ENCODE results near the gene PDE1A. TPM values are rescaled to one million over a fixed set of nuclear protein-coding genes. Genes with fewer than 3 reads are reported as not detected.

PDE1A gene
- total RNA-seq, 2 donors from 2014 or later, result 4.1 to 6.0 TPM

DNA sequence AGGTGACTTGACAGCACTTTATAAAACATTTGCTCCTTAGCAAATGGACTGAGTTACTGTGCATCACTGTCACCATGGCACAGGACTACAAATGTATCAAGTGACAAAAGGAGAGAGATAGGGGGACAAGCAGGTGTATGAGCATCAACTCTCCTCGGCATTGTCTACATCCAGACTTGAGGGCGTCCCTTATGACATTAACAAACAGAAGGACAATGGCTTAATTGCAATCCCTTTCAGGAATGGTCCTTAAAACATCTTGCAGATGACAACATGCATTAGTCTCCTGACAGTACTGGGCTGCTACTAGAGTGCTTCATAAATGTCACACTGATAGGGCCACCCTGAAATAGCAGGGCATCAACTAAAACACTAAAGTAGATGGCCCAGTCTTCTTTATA lies 198.8 kb downstream of the PDE1A start:
- intact Hi-C loops (cut with DNase I), result no loop called here
- Histone ChIP-seq H3K9me3 (no peaks in the 10 kb centered on the region), H3K4me1 (replicated peaks) (no peaks in the 10 kb centered on the region), H3K36me3 (no peaks in the 10 kb centered on the region), H3K27ac (no peak overlapping the region), H3K27me3 (replicated peaks; ENCODE audit: insufficient read depth) (no peaks in the 10 kb centered on the region), H3K4me3 (no peak overlapping the region)
- TF ChIP-seq, protein P1, sequence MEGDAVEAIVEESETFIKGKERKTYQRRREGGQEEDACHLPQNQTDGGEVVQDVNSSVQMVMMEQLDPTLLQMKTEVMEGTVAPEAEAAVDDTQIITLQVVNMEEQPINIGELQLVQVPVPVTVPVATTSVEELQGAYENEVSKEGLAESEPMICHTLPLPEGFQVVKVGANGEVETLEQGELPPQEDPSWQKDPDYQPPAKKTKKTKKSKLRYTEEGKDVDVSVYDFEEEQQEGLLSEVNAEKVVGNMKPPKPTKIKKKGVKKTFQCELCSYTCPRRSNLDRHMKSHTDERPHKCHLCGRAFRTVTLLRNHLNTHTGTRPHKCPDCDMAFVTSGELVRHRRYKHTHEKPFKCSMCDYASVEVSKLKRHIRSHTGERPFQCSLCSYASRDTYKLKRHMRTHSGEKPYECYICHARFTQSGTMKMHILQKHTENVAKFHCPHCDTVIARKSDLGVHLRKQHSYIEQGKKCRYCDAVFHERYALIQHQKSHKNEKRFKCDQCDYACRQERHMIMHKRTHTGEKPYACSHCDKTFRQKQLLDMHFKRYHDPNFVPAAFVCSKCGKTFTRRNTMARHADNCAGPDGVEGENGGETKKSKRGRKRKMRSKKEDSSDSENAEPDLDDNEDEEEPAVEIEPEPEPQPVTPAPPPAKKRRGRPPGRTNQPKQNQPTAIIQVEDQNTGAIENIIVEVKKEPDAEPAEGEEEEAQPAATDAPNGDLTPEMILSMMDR (IDR thresholded peaks at IDR 0.05), result no peak
- no peak for TF ChIP-seq POLR2AphosphoS5 (IDR thresholded peaks at IDR 0.05)
- no peak for TF ChIP-seq POLR2A (IDR thresholded peaks at IDR 0.05)
- 48% methylated on average over 2 of the region's 2 CpGs for WGBS
- DNase-seq (ENCODE audit: low spot score), result no peak

- intact Hi-C loops (cut with DNase I), result no loop called here
- Histone ChIP-seq H3K9me3 (no peaks in the 10 kb centered on the region), H3K27me3 (replicated peaks; ENCODE audit: insufficient read depth) (no peaks in the 10 kb centered on the region), H3K4me3 (no peak overlapping the region), H3K27ac (no peak overlapping the region), H3K4me1 (replicated peaks) (no peaks in the 10 kb centered on the region), H3K36me3 (no peaks in the 10 kb centered on the region)
- no peak for DNase-seq (ENCODE audit: low spot score)
- 88% methylated on average over 4 of the region's 4 CpGs for WGBS
- TF ChIP-seq, protein P1 (IDR thresholded peaks at IDR 0.05), result no peak
- TF ChIP-seq POLR2AphosphoS5 (IDR thresholded peaks at IDR 0.05) (no peak), POLR2A (IDR thresholded peaks at IDR 0.05) (no peak)
These were observed 200.0 kb downstream of the PDE1A start for GRCh38 chr2:182226807-182227206.

- no peak for DNase-seq (ENCODE audit: low spot score)
- TF ChIP-seq POLR2A (IDR thresholded peaks at IDR 0.05) (no peak), POLR2AphosphoS5 (IDR thresholded peaks at IDR 0.05) (no peak)
- TF ChIP-seq, protein P1 (IDR thresholded peaks at IDR 0.05), result no peak
- Histone ChIP-seq H3K27ac (no peak overlapping the region), H3K4me3 (no peak overlapping the region), H3K27me3 (replicated peaks; ENCODE audit: insufficient read depth) (no peaks in the 10 kb centered on the region), H3K36me3 (no peaks in the 10 kb centered on the region), H3K9me3 (no peaks in the 10 kb centered on the region), H3K4me1 (replicated peaks) (no peaks in the 10 kb centered on the region)
- WGBS, result 95% methylated on average over 3 of the region's 3 CpGs
- intact Hi-C loops (cut with DNase I), result no loop called here
These were observed 202.2 kb downstream of the PDE1A start for GRCh38 chr2:182224669-182225068.

GRCh38 chr2:182220998-182221397 lies 205.8 kb downstream of the PDE1A start:
- no peak for TF ChIP-seq POLR2AphosphoS5 (IDR thresholded peaks at IDR 0.05)
- TF ChIP-seq, protein P1 (IDR thresholded peaks at IDR 0.05), result no peak
- no peak for TF ChIP-seq POLR2A (IDR thresholded peaks at IDR 0.05)
- H3K9me3 ChIP-seq, result no peaks in the 10 kb centered on the region
- H3K4me1 ChIP-seq (replicated peaks), result no peaks in the 10 kb centered on the region
- WGBS, result 74% methylated on average over 3 of the region's 3 CpGs
- no peak for DNase-seq (ENCODE audit: low spot score)
- H3K4me3 ChIP-seq, result no peak overlapping the region
- no peak overlapping the region for H3K27ac ChIP-seq
- no peaks in the 10 kb centered on the region for H3K36me3 ChIP-seq
- no peaks in the 10 kb centered on the region for H3K27me3 ChIP-seq (replicated peaks; ENCODE audit: insufficient read depth)
- intact Hi-C loops (cut with DNase I), result no loop called here

DNA sequence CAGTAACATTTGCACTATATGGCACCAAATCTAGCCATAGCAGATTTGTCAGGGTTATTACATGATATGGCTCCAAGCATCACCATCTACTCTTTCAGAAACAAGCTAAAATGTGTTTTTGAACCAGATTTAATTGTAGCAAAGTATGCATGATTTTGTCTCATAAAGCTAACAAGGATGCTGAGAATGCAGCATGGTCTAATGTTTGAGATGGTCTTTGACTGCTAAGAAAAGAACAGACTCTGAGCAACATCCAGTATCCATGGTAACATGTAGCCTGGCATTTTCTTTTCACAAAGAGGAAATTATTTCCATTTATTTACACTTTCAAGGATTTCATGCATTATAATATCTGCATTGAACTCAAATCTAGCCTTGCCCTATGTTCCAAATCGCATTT lies 206.5 kb downstream of the PDE1A start:
- no peak for DNase-seq (ENCODE audit: low spot score)
- no peaks in the 10 kb centered on the region for H3K9me3 ChIP-seq
- WGBS, result 92% methylated on average over 1 of the region's 1 CpG
- no peak overlapping the region for H3K4me3 ChIP-seq
- H3K27me3 ChIP-seq (replicated peaks; ENCODE audit: insufficient read depth), result no peaks in the 10 kb centered on the region
- no peak overlapping the region for H3K27ac ChIP-seq
- TF ChIP-seq POLR2AphosphoS5 (IDR thresholded peaks at IDR 0.05), result no peak
- no peak for TF ChIP-seq POLR2A (IDR thresholded peaks at IDR 0.05)
- TF ChIP-seq, protein P1 (IDR thresholded peaks at IDR 0.05), result no peak
- intact Hi-C loops (cut with DNase I), result no loop called here
- H3K4me1 ChIP-seq (replicated peaks), result no peaks in the 10 kb centered on the region
- no peaks in the 10 kb centered on the region for H3K36me3 ChIP-seq

All from prostate gland (tissue), 2 donors.